Activated naive CD4-positive, alpha-beta T cell treated with anti-CD3 and anti-CD28 coated beads for 36 hours (primary cell): Measurements from ENCODE around the gene KIAA0319L. TPM values are rescaled to one million over a fixed set of nuclear protein-coding genes. Genes with fewer than 3 reads are reported as not detected.
"Not testable (repeated sequence)": the region's sequence is repeated elsewhere in the genome, so short reads cannot be mapped to it uniquely, and the experiment has no call there.

ENCODE experiments used
- CTCF ChIA-PET: fragments of 350-600 bp; sonication (Branson Sonifier 250); formaldehyde crosslinking; loops from one replicate; lab custom pipeline; 2021; ENCODE audit warnings: antibody characterized with exemption; lab: Charles Lee
- DNase-seq: peaks from one replicate; pipeline ENCODE4 v3.0.0-alpha.2; 2020
- H3K27ac Mint-ChIP-seq: one replicate; pipeline ENCODE4 v1.8.0; 2021; ENCODE audit warnings: mild to moderate bottlenecking, mixed read lengths
- H3K27me3 Mint-ChIP-seq: one replicate; pipeline ENCODE4 v1.8.0; 2021; ENCODE audit warnings: low read depth, mixed read lengths
- H3K36me3 Mint-ChIP-seq: one replicate; pipeline ENCODE4 v1.8.0; 2021; ENCODE audit warnings: low read depth, mixed read lengths
- H3K4me1 Mint-ChIP-seq: one replicate; pipeline ENCODE4 v1.8.0; 2021; ENCODE audit warnings: low read depth, mixed read lengths
- H3K4me3 Mint-ChIP-seq: one replicate; pipeline ENCODE4 v1.8.0; 2021; ENCODE audit warnings: mild to moderate bottlenecking, moderate library complexity, mixed read lengths
- H3K9me3 Mint-ChIP-seq: one replicate; pipeline ENCODE4 v1.8.0; 2021; ENCODE audit warnings: mixed read lengths
- intact Hi-C: fragments of 100-400 bp; cut with micrococcal nuclease; formaldehyde crosslinking; loops from one replicate; pipeline ENCODE4 v1.15.1; 2023
- total RNA-seq, 2 experiments: library from RNA; stranded (reverse); gene quantifications; one replicate each; pipeline ENCODE4 v1.2.3, GENCODE V29; 2021

KIAA0319L gene
- total RNA-seq, 2 experiments from 2014 or later, result 22.6 to 24.2 TPM

DNA sequence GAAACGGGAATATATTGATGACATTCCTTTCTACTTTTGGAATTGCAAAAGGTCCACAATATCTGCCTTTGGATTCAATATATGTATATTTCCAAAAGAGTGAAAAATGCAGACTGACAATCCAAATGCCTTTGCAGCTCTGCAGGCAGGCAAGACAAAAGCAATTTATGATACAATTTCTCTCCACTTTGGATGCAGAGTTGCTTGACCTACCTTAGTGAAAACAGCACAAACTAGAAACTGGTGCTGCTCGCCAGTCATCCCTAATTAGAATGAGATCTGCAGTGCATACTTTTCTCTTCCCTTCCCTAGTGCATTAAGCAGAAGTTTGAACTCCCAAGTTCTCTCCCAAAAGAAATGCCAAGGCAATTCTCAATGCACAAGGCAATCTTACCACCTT lies 56.8 kb downstream of the KIAA0319L start:
- Mint-ChIP-seq H3K27ac (no peak overlapping the region), H3K4me1 (peaks cover 9% of the 10 kb centered on the region), H3K27me3 (no peaks in the 10 kb centered on the region), H3K4me3 (no peak overlapping the region), H3K9me3 (no peaks in the 10 kb centered on the region), H3K36me3 (peaks cover 8% of the 10 kb centered on the region)
- intact Hi-C loops, result no loop called here
- CTCF ChIA-PET, result no interaction called here
- DNase-seq, result no peak

DNA sequence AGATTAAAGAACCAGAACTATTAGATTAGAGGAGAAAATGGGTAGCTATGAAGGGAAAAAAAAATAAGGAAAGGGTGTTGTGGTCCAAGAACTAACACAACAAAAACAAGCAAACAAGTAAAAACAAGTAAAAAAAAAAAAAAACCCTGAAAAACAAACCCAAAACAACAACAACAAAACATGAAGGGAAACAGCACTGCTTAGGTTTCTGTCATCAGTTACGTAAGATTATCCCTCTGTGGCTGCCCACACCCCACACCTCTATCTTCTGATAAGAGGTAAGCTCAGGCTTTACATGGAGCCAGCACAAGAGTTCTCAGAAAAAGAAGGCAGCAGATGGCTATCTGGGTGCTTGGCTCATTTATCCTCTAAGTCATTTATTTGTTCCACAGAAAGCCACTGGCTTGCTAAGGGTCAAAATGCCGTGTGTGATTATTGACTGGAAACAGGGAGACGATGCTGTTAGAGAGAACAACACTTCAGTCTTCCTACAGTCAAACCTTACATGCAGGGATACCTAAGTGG lies 57.5 kb downstream of the KIAA0319L start:
- Mint-ChIP-seq H3K9me3 (no peaks in the 10 kb centered on the region), H3K4me1 (peaks cover 7% of the 10 kb centered on the region), H3K27me3 (no peaks in the 10 kb centered on the region), H3K36me3 (peaks cover 5% of the 10 kb centered on the region), H3K27ac (no peak overlapping the region), H3K4me3 (no peak overlapping the region)
- intact Hi-C loops, result no loop called here
- DNase-seq, result no peak
- CTCF ChIA-PET, result no interaction called here

DNA sequence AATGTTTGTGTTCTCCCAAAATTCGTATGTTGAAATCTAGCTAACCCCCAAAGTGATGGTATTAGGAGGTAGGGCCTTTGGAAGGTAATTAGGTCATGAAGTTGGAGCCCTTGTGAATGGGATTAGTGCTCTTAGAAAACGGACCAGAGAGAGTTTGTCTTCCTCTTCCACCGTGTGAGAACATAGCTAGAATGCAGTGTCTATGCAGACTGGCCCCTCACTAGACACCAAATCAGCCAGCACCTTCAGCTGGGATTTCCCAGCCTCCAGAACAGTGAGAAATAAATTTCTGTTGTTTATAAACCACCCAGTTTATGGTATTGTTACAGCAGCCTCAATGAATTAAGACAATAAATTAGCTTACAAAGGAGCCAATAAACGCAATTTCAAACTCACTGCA lies 58.0 kb downstream of the KIAA0319L start:
- peaks cover 7% of the 10 kb centered on the region for H3K4me1 Mint-ChIP-seq
- CTCF ChIA-PET, result no interaction called here
- no peaks in the 10 kb centered on the region for H3K27me3 Mint-ChIP-seq
- no peak overlapping the region for H3K4me3 Mint-ChIP-seq
- H3K27ac Mint-ChIP-seq, result no peak overlapping the region
- DNase-seq, result no peak
- H3K36me3 Mint-ChIP-seq, result peaks cover 5% of the 10 kb centered on the region
- intact Hi-C loops, result no loop called here
- no peaks in the 10 kb centered on the region for H3K9me3 Mint-ChIP-seq

DNA sequence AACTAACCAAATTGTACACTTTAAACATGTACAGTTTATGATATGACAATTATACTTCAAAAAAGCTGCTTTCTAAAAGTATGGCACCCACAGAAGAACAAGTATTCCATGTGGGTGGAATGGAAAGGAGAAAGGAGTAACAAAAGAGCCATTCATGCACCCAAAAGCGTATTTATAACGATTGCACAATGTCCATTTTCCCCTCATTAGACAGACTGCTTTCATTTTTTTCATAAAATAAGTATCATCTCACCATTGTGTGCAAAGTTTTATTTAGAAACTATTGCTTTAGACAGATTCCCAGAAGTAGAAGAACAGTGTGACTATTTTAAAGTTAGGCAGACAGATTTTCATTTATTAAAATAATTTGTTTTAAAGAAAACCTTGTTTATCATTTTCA lies 59.6 kb downstream of the KIAA0319L start:
- CTCF ChIA-PET, result no interaction called here
- no peaks in the 10 kb centered on the region for H3K27me3 Mint-ChIP-seq
- H3K36me3 Mint-ChIP-seq, result peaks cover 5% of the 10 kb centered on the region
- intact Hi-C loops, result no loop called here
- H3K27ac Mint-ChIP-seq, result no peak overlapping the region
- peaks cover 2% of the 10 kb centered on the region for H3K9me3 Mint-ChIP-seq
- no peak for DNase-seq
- H3K4me1 Mint-ChIP-seq, result peaks cover 6% of the 10 kb centered on the region
- H3K4me3 Mint-ChIP-seq, result no peak overlapping the region

DNA sequence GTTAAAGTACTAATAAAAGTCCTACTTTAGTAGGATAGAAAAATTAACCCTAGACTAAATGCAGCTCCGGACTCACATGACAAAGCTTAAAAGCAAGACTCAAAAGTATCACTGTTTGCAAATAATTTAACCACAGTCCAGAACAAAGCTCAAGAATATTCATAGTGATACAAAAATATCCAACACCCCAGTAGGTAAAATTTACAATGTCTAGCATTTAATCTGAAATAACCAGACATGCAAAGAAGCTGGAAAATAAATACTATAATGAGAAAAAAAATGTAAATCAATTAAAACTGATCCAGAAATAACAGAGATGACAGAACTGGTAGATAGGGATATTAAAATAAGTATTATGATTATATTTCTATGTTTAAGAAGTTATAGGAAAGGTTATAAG lies 67.0 kb downstream of the KIAA0319L start:
- Mint-ChIP-seq H3K27me3 (no peaks in the 10 kb centered on the region), H3K4me3 (no peak overlapping the region), H3K36me3 (peaks cover 15% of the 10 kb centered on the region), H3K27ac (no peak overlapping the region), H3K4me1 (peaks cover 12% of the 10 kb centered on the region), H3K9me3 (peaks cover 14% of the 10 kb centered on the region)
- CTCF ChIA-PET, result interaction anchor here (1.4 kb wide), 1 partner anchor 39 kb away, joined by 6 read pairs; no protein-coding TSS in a partner anchor
- DNase-seq, result no peak
- intact Hi-C loops, result no loop called here

DNA sequence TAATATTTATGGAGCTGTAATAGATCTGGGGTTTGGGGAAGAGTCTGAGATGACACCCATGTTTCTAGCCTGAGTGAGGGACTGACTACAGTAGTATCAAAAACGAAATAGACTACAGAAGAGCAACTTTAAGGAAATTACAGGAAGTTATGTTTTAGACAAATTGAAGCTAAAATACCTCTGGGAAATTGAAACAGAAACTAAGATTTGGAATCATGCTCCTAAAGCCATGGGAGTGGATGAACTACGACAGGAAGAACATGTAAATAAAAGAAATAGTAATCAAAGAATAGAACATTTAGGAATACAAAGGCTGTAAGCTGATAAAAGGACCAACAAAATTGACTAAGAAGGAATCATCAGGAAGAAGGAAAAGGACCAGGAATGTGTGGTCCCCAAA lies 68.9 kb downstream of the KIAA0319L start:
- intact Hi-C loops, result no loop called here

DNA sequence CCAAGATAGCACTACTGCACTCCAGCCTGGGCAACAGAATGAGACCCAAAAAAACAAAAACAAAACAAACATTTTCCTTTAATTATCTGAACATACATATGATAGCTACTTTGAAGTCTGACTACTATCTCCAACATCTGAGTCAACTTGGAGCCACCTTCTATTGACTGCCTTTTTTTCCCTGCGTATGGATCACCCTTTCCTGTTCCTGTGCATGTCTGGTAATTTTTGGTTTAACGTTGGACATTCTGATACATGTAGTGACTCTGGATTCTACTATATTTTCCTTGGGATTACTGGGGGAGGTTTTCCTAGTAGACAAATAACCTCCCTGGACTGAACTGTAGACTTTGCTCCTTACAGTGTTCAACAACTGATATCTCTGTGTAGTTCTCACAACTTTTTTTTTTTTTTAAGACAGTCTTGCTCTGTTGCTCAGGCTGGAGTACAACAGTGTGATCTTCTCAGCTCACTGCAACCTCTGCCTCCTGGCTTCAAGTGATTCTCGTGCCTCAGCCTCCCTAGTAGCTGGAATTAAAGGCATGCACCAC lies 70.3 kb downstream of the KIAA0319L start:
- Mint-ChIP-seq H3K9me3 (peaks cover 12% of the 10 kb centered on the region), H3K4me1 (peaks cover 12% of the 10 kb centered on the region), H3K27ac (no peak overlapping the region), H3K27me3 (no peaks in the 10 kb centered on the region), H3K36me3 (peaks cover 17% of the 10 kb centered on the region), H3K4me3 (no peak overlapping the region)
- CTCF ChIA-PET, result interaction anchor here (1.1 kb wide), 1 partner anchor 35 kb away, joined by 3 read pairs; no protein-coding TSS in a partner anchor
- intact Hi-C loops, result no loop called here
- DNase-seq, result no peak

More for the DNA sequence above, 68.9 kb downstream of the KIAA0319L start:
- Mint-ChIP-seq H3K27me3 (no peaks in the 10 kb centered on the region), H3K27ac (no peak overlapping the region), H3K4me3 (no peak overlapping the region), H3K4me1 (peaks cover 12% of the 10 kb centered on the region), H3K36me3 (peaks cover 15% of the 10 kb centered on the region), H3K9me3 (peaks cover 14% of the 10 kb centered on the region)
- DNase-seq, result no peak
- CTCF ChIA-PET, result interaction anchor here (0.6 to 1.5 kb wide), 4 partner anchors 20 to 38 kb away, joined by 3 to 4 read pairs (median 4); no protein-coding TSS in a partner anchor

DNA sequence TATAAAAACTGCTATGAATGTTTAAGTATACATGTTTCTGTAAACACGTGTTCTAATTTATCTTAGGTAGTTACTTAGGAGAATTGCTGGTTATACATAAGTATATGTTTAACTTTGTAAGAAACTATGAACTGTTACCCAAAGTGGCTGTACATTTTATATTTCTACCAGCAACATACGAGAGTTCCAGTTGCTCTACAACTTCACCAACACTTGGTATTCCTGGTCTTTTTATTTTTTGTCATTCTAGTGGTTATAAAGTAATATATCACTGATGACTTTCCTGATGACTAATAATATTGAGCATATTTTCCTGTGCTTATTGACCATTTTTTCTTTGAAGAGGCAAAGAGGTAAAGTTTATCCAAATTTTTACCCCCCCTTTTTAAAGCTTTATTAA lies 76.0 kb downstream of the KIAA0319L start:
- intact Hi-C loops, result no loop called here
- CTCF ChIA-PET, result no interaction called here
- no peaks in the 10 kb centered on the region for H3K9me3 Mint-ChIP-seq
- no peaks in the 10 kb centered on the region for H3K4me1 Mint-ChIP-seq
- H3K27ac Mint-ChIP-seq, result no peak overlapping the region
- no peak for DNase-seq
- peaks cover 16% of the 10 kb centered on the region for H3K36me3 Mint-ChIP-seq
- no peak overlapping the region for H3K4me3 Mint-ChIP-seq
- no peaks in the 10 kb centered on the region for H3K27me3 Mint-ChIP-seq

DNA sequence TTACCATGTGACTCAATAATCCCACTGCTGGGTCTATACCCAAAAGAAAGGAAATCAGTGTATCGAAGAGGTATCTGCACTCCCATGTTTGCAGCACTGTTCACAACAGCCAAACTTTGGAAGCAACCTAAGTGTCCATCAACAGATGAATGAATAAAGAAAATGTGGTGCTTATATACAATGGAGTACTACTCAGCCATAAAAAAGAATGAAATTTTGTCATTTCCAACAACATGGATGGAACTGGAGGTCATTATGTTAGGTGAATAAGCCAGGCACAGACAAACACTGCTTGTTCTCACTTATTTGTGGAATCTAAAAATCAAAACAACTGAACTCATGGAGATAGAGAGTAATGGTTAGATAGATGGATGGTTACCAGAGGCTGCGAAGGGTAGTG lies 79.3 kb downstream of the KIAA0319L start:
- CTCF ChIA-PET, result no interaction called here
- H3K27me3 Mint-ChIP-seq, result no peaks in the 10 kb centered on the region
- H3K9me3 Mint-ChIP-seq, result no peaks in the 10 kb centered on the region
- no peak overlapping the region for H3K27ac Mint-ChIP-seq
- intact Hi-C loops, result no loop called here
- no peak for DNase-seq
- peaks cover 20% of the 10 kb centered on the region for H3K36me3 Mint-ChIP-seq
- no peak overlapping the region for H3K4me3 Mint-ChIP-seq
- H3K4me1 Mint-ChIP-seq, result no peaks in the 10 kb centered on the region

DNA sequence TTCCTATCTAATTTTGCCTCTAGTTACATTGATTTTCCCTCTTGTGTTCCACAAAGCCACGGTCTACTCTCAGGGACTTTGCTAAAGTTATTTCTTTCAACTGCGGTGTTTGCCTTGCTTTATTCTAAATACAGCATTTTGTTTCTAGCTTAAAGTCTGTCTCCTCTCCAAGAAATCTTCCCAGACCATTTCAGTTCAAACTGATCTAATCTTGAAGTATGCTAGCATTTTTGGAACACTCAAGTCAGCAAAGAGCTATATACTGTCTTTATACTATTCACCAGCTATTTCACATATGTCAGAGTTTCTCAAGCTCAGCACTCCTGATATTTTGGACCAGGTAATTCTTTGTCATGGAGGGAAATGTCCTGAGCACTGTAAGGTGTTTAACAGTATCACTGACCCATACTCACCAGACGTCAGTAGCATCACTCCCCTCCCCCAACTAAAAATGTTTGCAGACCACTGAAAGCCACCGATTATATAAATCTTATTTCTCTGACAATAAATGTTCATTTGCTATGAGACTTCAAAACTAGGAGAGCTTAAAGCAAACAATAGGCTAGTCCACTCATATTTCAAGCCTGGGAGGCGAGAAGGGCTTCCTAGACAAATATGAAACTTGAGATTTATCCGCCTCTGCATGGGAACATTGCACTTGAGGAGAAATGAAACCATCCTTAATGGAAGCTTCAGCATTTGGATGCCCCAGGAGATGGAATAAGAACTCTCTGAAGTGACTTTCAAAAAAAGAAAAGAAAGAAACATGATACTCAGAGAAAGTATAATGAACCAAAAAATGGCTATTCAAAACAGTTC lies 81.1 kb downstream of the KIAA0319L start:
- intact Hi-C loops, result no loop called here
- H3K27ac Mint-ChIP-seq, result no peak overlapping the region
- H3K4me1 Mint-ChIP-seq, result no peaks in the 10 kb centered on the region
- H3K36me3 Mint-ChIP-seq, result peaks cover 22% of the 10 kb centered on the region
- H3K9me3 Mint-ChIP-seq, result no peaks in the 10 kb centered on the region
- no peak for DNase-seq
- CTCF ChIA-PET, result interaction anchor here (1.4 kb wide), 1 partner anchor 19 kb away, joined by 3 read pairs; no protein-coding TSS in a partner anchor
- no peaks in the 10 kb centered on the region for H3K27me3 Mint-ChIP-seq
- H3K4me3 Mint-ChIP-seq, result no peak overlapping the region

DNA sequence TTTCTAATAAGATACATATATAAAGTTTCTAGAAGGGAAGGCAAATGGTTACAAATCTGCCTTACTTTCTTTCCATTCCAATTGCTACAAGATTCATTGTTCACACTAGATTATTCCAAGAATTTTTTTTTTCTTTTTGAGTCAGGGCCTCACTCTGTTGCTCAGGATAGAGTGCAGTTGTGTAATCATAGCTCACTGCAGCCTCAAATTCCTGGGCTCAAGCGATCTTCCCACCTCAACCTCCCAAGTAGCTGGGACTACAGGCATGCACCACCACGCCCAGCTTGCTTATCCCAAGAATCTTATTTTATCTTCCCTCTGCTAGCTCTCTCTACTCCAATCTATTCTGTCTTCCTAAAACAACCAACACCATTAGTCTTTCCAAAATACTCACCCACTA lies 81.8 kb downstream of the KIAA0319L start:
- H3K4me1 Mint-ChIP-seq, result no peaks in the 10 kb centered on the region
- H3K4me3 Mint-ChIP-seq, result no peak overlapping the region
- no peak overlapping the region for H3K27ac Mint-ChIP-seq
- no peaks in the 10 kb centered on the region for H3K9me3 Mint-ChIP-seq
- peaks cover 25% of the 10 kb centered on the region for H3K36me3 Mint-ChIP-seq
- intact Hi-C loops, result no loop called here
- DNase-seq, result no peak
- no peaks in the 10 kb centered on the region for H3K27me3 Mint-ChIP-seq
- CTCF ChIA-PET, result interaction anchor here (1.4 kb wide), 1 partner anchor 20 kb away, joined by 3 read pairs; no protein-coding TSS in a partner anchor

DNA sequence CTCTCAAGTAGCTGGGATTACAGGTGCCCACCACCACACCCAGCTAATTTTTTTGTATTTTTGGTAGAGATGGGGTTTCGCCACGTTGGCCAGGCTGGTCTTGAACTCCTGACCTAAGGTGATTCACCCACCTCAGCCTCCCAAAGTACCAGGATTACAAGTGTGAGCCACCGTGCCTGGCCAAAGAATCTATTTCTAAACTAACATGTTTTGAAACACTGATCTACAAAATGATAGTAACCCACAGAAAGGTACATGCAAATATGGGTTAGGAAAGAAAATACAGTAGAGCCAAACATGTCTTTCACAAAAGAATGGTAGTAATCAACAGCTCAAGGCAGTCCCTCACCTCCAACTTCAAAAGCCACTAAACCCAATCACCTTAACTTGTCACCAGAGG lies 84.0 kb downstream of the KIAA0319L start:
- H3K9me3 Mint-ChIP-seq, CTCF ChIA-PET, DNase-seq, H3K27me3 Mint-ChIP-seq, H3K27ac Mint-ChIP-seq, H3K4me1 Mint-ChIP-seq, intact Hi-C loops, H3K4me3 Mint-ChIP-seq: not testable (repeated sequence)
- H3K36me3 Mint-ChIP-seq, result peaks cover 28% of the 10 kb centered on the region
